Esophagus squamous epithelium (tissue), 4 donors: ENCODE measurements around the gene ACTN4.

Source experiments
- POLR2A ChIP-seq, 4 donors: fragments of 450-650 bp; IDR thresholded peaks; one replicate each; pipeline ENCODE4 v1.6.1; 2017; ENCODE audit warnings: antibody characterized with exemption in 4 of 4, mild to moderate bottlenecking in 4 of 4, moderate library complexity in 3 of 4
- TF ChIP-seq, protein P1 (sequence below), 6 experiments: fragments of 450-650 bp in 4 of 6; fragments of 200-600 bp in 2 of 6; sonication (generic) in 2 of 6; IDR thresholded peaks; one replicate each; pipeline ENCODE4 v1.5.1; 2016 to 2019; ENCODE audit warnings: antibody characterized with exemption in 6 of 6, mild to moderate bottlenecking in 4 of 6, moderate library complexity in 4 of 6

DNA sequence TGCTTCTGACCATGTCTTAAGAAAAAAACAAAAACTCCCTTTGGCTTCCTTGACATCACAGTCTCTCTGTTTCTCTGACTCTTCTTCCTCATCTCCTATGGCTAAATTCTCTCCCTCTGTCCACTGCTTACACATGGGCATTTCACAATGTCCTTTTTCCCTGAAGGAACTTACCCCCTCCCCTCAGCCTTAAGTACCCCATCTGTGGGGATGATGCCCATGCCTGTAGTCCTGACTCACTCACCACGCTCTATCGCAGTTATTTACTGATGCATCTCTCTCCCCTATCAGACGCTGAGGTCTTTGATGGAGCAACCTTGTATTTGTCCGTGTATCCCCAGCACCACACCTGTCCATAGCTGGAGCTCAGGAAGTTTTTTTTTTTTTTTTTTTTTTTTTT, 32.4 kb downstream of the ACTN4 start:
- no peak for TF ChIP-seq POLR2A (IDR thresholded peaks at IDR 0.05)
- TF ChIP-seq, protein P1, sequence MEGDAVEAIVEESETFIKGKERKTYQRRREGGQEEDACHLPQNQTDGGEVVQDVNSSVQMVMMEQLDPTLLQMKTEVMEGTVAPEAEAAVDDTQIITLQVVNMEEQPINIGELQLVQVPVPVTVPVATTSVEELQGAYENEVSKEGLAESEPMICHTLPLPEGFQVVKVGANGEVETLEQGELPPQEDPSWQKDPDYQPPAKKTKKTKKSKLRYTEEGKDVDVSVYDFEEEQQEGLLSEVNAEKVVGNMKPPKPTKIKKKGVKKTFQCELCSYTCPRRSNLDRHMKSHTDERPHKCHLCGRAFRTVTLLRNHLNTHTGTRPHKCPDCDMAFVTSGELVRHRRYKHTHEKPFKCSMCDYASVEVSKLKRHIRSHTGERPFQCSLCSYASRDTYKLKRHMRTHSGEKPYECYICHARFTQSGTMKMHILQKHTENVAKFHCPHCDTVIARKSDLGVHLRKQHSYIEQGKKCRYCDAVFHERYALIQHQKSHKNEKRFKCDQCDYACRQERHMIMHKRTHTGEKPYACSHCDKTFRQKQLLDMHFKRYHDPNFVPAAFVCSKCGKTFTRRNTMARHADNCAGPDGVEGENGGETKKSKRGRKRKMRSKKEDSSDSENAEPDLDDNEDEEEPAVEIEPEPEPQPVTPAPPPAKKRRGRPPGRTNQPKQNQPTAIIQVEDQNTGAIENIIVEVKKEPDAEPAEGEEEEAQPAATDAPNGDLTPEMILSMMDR (IDR thresholded peaks at IDR 0.05), result no peak
